Measurements from ENCODE around the gene PRRC1.
"Not testable (repeated sequence)": the region's sequence is repeated elsewhere in the genome, so short reads cannot be mapped to it uniquely, and the experiment has no call there.

Gene PRRC1

GRCh38 chr5:127517480-127518318 is at the start of gene PRRC1:
Gene PRRC1 (plus strand): TSS chr5:127517640. CDS start chr5:127523480, 5,840 bp downstream.
- DNase-seq, result peak; percentile 40 to 49

GRCh38 chr5:127471211-127471610 is 46.2 kb upstream of the PRRC1 start:
- DNase-seq, result no peak

- DNase-seq, result no peak
Observed at GRCh38 chr5:127472700-127473099, 44.7 kb upstream of the PRRC1 start.

GRCh38 chr5:127486471-127486870 is 31.0 kb upstream of the PRRC1 start:
- DNase-seq, result no peak

DNA sequence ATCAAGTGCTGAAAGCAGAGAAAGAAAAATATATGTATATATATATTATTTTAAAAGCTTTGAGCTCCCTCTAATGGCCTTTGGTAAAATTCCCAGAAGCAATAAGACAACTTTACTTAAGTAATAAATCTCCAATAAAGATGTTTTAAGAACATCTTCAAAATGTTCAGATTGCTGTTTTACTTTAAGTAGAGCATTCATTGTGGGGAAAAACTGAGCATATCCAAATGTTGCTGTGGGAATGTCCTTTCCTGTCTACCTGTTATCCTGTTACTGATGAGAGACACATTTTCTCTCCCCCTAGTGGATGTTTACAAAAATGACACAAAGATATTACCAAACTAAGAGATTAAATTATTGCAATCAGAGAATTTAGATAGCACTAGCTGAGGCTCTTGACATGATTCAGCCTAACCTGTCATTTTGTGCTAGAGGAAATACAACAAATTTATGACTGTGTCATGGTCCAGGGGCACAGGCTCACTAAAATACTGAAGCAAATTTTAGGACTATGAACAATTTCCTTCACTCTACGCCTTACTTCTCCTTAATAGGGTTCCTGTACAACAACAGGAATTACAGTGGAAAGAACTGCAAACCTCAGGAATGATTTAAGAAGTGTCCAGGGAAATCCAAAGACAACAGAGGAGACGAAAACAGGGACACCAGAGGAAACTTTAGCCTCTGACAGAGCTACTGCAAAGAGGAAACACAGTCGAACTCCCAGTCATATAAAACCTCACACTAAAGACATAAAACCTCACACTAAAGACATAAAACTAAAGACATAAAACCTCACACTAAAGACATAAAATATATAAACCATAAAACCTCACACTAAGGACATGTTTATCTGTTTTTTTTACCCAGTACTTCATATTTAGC is 24.3 kb upstream of the PRRC1 start:
- DNase-seq, result peak in 1 of 2 experiments; percentile 44

GRCh38 chr5:127498548-127498947 is 18.9 kb upstream of the PRRC1 start:
- DNase-seq, result no peak

- DNase-seq, result no peak
Observed at GRCh38 chr5:127505905-127506304, 11.5 kb upstream of the PRRC1 start.

DNA sequence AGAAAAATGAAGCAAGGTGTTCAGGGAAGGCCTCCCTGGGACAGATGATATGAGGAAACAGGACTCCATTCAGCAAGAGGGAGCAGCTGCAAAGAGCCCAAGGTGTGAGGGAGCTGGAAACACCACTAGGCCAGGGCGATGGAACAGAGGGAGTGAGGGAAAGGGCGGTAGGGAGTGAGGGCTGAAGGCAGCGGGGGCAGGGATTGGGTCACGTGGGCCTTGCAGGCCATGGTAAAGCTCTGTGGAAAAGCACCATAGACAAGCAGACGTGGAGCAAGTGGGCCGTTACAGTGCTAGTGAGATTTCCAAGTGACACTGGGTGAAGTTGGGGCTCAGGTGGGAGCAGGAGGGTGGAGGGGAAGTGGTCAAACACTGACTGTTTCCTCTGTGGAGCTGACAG is 10.8 kb upstream of the PRRC1 start:
- no peak for DNase-seq

- DNase-seq, result no peak
Observed at GRCh38 chr5:127508644-127509373, 8.6 kb upstream of the PRRC1 start.

DNA sequence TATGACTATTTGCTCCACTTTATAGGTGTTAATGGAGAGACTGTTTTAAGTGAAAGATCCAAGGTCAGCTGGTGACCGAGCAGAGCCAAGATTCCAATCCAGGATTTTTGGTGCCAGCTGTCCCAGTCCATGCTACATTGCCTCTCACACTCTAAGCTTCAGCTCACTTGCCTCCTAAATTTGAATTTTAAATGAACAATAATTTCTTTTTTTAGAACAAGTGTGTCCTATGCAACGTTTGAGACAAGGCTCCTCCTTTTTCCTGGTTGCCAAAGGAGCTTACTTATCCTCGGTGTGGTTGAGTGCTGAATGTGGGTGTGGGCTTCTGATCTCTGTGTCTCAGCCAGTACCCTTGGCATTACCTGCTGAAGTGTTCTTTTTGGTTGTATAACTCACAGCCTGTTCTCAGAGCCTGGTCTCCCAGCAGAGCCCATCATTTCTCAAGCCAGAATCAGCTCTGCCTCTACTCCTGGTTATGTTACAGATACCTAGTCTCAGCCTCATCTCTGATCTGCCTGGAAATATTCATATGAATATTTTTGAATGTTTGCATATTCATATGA is 4.0 kb upstream of the PRRC1 start:
- DNase-seq, result no peak

- no peak for DNase-seq
Observed at GRCh38 chr5:127514816-127515215, 2.6 kb upstream of the PRRC1 start.

GRCh38 chr5:127515693-127516440 is 1.6 kb upstream of the PRRC1 start:
- peak in 1 of 2 experiments; percentile 9 for DNase-seq

- no peak for DNase-seq
Observed at GRCh38 chr5:127517110-127517479, 345 bp upstream of the PRRC1 start.

- no peak for DNase-seq
Observed at GRCh38 chr5:127518319-127518621, 830 bp downstream of the PRRC1 start.

DNA sequence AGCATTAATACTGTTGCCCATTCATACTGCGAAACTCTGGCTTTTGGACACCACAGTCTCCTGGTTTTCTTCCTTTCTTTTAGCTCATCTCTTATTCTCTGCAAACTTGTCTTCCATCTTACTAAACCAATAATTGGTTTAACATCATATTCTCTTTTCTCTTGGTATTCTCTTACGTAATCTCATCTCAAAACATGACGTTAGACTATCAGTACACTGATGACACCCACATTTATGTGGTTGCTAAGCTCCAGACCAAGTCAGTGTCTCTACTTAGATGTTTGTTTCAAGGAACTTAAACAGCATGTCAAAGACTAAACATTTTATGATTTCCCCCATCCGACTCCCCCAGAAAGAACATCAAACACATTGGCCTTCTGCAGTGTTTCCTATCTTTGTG is 2.1 kb downstream of the PRRC1 start:
- no peak for DNase-seq

DNA sequence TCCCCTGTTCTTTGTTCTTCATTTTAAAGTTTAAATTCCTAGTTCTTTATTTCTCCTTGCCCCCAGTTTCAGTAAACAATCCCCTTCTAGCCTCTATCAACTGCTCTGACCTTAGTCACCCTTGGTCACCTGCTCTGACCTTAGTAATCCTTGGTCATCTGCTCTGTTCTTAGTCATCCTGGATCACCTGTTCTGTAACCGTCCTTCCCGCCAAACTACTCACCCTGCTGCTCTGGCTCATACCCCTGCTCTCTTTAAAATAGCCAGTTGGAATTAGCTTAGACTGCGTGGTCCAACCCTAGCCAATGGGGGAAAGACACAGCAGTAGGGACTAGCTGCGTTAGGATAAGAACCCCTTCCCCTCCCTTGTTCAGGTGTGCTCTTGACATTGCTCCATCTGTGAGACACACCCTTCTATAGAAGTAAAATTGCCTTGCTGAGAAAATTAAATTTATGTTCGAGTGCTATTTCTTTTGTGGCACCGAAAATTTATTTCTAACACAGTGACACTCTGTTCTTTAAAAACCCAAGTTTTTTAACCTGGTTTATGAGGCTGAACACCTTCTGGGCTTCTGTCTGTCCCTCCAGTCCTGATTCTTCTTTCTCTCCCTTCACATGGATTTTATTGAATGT is 3.8 kb downstream of the PRRC1 start:
- no peak for DNase-seq

DNA sequence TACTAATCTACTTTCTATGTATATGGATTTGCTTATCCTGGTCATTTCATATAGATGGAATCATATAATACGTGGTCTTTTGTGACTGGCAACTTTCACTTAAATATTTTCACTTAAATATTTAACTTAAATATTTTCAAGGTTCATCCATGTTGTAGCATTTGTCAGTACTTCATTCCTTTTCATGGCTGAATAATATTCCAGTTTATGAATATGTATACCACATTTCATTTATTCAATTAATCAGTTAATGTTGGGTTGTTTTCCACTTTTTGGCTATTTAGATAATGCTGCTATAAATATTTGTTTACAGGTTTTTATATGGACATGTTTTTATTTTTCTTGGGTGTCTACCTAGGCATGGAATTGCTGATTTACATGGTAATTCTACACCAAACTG is 7.7 kb downstream of the PRRC1 start:
- no peak for DNase-seq

DNA sequence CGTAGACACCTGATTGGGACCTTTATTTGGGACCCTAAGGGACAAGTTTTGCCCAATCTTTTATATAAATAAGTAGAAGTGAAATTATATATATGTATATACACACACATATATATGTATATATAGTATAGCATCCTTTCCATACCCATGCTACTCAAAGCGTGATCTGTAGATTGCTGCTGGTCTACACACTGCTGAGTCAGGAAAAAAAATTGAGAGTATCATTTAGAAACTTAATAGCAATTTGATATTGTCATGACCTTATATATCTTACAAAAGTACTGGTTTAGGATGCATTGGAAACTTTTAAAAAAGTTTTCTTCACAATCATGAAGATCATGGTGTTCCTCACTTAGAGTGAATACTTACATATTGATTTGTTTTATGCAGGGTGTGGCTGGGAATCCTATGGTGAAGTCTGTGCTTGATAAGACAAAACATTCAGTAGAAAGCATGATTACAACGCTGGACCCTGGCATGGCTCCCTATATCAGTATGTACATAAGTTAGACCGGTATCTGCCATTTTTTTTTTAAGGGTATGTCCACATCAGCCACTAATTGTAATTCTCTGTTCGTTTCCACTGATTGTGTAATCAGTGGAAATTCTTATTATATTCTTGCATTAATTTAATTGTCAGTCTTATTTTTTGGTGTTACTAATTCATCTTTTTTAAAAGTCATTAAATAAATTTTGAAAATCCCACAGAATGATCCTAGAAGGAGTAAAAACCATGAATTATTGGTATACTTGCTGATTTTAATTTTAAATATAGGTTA is 12.7 kb downstream of the PRRC1 start:
- DNase-seq, result no peak

DNA sequence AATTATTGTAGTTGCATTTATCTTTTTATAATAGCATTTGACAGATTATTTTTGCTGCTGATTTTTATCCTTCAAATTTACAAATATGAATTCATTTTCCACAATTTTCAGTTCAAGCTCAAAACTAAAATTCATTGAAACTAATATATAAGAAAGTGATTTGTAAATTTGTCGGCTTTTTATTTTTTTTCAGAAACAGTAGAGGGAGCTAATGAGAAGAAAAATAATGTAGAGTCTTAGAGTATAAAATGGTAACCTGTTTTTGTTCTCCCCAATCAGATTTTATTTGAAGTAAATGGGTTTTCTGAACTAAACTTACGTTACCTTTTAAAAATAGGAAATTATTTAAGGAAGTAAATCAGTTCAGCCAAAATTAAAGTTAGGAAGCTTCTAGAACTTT is 19.2 kb downstream of the PRRC1 start:
- no peak for DNase-seq

DNA sequence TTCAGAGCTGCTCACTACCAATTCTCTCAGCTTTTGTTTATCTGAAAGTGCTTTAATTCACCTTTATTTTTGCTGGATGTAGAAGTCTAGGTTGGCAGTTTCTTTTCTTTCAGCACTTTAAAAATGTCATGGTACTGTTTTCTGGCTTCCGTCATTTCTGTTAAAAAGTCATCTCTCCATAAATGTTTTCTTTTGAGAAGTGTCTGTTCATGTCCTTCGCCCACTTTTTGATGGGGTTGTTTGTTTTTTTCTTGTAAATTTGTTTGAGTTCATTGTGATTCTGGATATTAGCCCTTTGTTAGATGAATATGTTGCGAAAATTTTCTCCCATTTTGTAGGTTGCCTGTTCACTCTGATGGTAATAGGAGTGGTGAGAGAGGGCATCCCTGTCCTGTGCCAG is 23.1 kb downstream of the PRRC1 start:
- DNase-seq, result not testable (repeated sequence)

DNA sequence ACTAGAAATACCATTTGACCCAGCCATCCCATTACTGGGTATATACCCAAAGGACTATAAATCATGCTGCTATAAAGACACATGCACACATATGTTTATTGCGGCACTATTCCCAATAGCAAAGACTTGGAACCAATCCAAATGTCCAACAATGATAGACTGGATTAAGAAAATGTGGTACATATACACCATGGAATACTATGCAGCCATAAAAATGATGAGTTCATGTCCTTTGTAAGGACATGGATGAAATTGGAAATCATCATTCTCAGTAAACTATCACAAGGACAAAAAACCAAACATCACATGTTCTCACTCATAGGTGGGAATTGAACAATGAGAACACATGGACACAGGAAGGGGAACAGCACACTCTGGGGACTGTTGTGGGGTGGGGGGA is 27.8 kb downstream of the PRRC1 start:
- DNase-seq, result not testable (repeated sequence)

Measured in NCI-H1930 (cell line).